ENCODE data around the gene C2CD3. TPM values are rescaled to one million over a fixed set of nuclear protein-coding genes. Genes with fewer than 3 reads are reported as not detected.

The C2CD3 gene
- total RNA-seq, 1 donor from 2014 or later = 53.7 TPM

- Mint-ChIP-seq H3K4me3 (ENCODE audit: unreplicated experiment) (no peak overlapping the region), H3K36me3 (ENCODE audit: low read depth, unreplicated experiment) (peaks cover 17% of the 10 kb centered on the region), H3K4me1 (ENCODE audit: low read depth, unreplicated experiment) (peaks cover 5% of the 10 kb centered on the region), H3K27me3 (ENCODE audit: low read depth, unreplicated experiment) (no peaks in the 10 kb centered on the region), H3K27ac (ENCODE audit: unreplicated experiment) (no peak overlapping the region), H3K9me3 (ENCODE audit: unreplicated experiment) (no peaks in the 10 kb centered on the region)
- DNase-seq (ENCODE audit: low read depth) (no peak), FAIRE-seq (no peak)
- Histone ChIP-seq H4K20me1 (ENCODE audit: insufficient read depth, low read length) (no peaks in the 10 kb centered on the region), H3K4me1 (ENCODE audit: insufficient read depth, low read length) (peaks cover 11% of the 10 kb centered on the region), H3K9me3 (ENCODE audit: insufficient read depth, low read depth, low read length) (no peaks in the 10 kb centered on the region), H2AFZ (ENCODE audit: low read depth, low read length) (no peak overlapping the region), H3K4me3 (ENCODE audit: insufficient read depth, low read depth, low read length) (no peak overlapping the region), H3K79me2 (ENCODE audit: insufficient read depth, low read length) (no peaks in the 10 kb centered on the region), H3K36me3 (ENCODE audit: insufficient read depth, low read length) (peaks cover 13% of the 10 kb centered on the region), H3K4me2 (ENCODE audit: low read length) (no peak overlapping the region), H3K27ac (ENCODE audit: low read depth, low read length) (no peak overlapping the region), H3K9ac (ENCODE audit: low read length) (no peak overlapping the region), H3K27me3 (ENCODE audit: insufficient read depth, low read length) (no peaks in the 10 kb centered on the region)
- no peak for TF ChIP-seq CTCF (IDR thresholded peaks at IDR 0.05; ENCODE audit: insufficient read depth, low read depth, low read length)
Measured at GRCh38 chr11:74030723-74031676, 139.8 kb downstream of the C2CD3 start.

GRCh38 chr11:74025467-74026166 lies 145.2 kb downstream of the C2CD3 start:
- Mint-ChIP-seq H3K4me1 (ENCODE audit: low read depth, unreplicated experiment) (peaks cover 21% of the 10 kb centered on the region), H3K27me3 (ENCODE audit: low read depth, unreplicated experiment) (no peaks in the 10 kb centered on the region), H3K4me3 (ENCODE audit: unreplicated experiment) (peak overlapping the region; percentile 51), H3K9me3 (ENCODE audit: unreplicated experiment) (no peaks in the 10 kb centered on the region), H3K27ac (ENCODE audit: unreplicated experiment) (no peak overlapping the region), H3K36me3 (ENCODE audit: low read depth, unreplicated experiment) (peaks cover 8% of the 10 kb centered on the region)
- Histone ChIP-seq H3K4me2 (ENCODE audit: low read length) (peak overlapping the region; percentile 48), H3K9ac (ENCODE audit: low read length) (peak overlapping the region; percentile 29), H3K9me3 (ENCODE audit: insufficient read depth, low read depth, low read length) (no peaks in the 10 kb centered on the region), H3K4me3 (ENCODE audit: insufficient read depth, low read depth, low read length) (no peak overlapping the region), H3K27me3 (ENCODE audit: insufficient read depth, low read length) (no peaks in the 10 kb centered on the region), H2AFZ (ENCODE audit: low read depth, low read length) (no peak overlapping the region), H3K27ac (ENCODE audit: low read depth, low read length) (peak overlapping the region; percentile 40), H3K4me1 (ENCODE audit: insufficient read depth, low read length) (peaks cover 24% of the 10 kb centered on the region), H3K36me3 (ENCODE audit: insufficient read depth, low read length) (no peaks in the 10 kb centered on the region), H3K79me2 (ENCODE audit: insufficient read depth, low read length) (no peaks in the 10 kb centered on the region), H4K20me1 (ENCODE audit: insufficient read depth, low read length) (no peaks in the 10 kb centered on the region)
- DNase-seq (ENCODE audit: low read depth) (peak; percentile 40), FAIRE-seq (no peak)
- no peak for TF ChIP-seq EZH2 (IDR thresholded peaks at IDR 0.05; ENCODE audit: insufficient read depth, low read length)
- TF ChIP-seq CTCF (IDR thresholded peaks at IDR 0.05; ENCODE audit: insufficient read depth, low read depth, low read length) = no peak

Data from astrocyte (in vitro differentiated cells and primary cell).